C4-2B (cell line): ENCODE measurements around the gene MGMT.

Source experiments
- CTCF ChIP-seq: fragments of 450-650 bp; conservative IDR thresholded peaks from 2 replicates; pipeline ENCODE4 v1.5.1; 2017; ENCODE audit warnings: mild to moderate bottlenecking
- ZFX ChIP-seq: fragments of 450-650 bp; IDR thresholded peaks from 2 replicates; pipeline ENCODE4 v1.6.1; 2017

- TF ChIP-seq CTCF (no peak), ZFX (no peak)
Measured at GRCh38 chr10:129612481-129613109, 145.6 kb downstream of the MGMT start.
